Endothelial cell of umbilical vein (primary cell): ENCODE data around the gene LAMTOR4.

ENCODE experiments used
- CTCF ChIP-seq, 2 donors: IDR thresholded peaks; 1 replicate in 1 of 2; 2 replicates in 1 of 2; pipeline ENCODE4 v1.5.1; 2011; ENCODE audit warnings: low read length in 2 of 2, mild to moderate bottlenecking in 2 of 2, moderate library complexity in 2 of 2, control low read depth in 1 of 2, inconsistent platforms in 1 of 2, low read depth in 1 of 2; ENCODE audit not compliant: insufficient read depth in 1 of 2; ENCODE audit errors: extremely low read depth in 1 of 2
- EZH2 ChIP-seq: IDR thresholded peaks from 2 replicates; pipeline ENCODE4 v1.6.1; 2012; ENCODE audit warnings: borderline replicate concordance, low read depth, mild to moderate bottlenecking, moderate library complexity, low read length, inconsistent platforms; ENCODE audit not compliant: severe bottlenecking
- FOS ChIP-seq: IDR thresholded peaks from 2 replicates; pipeline ENCODE4 v1.6.1; 2011; ENCODE audit warnings: mild to moderate bottlenecking, low read length, moderate library complexity, borderline replicate concordance; ENCODE audit not compliant: insufficient read depth
- GATA2 ChIP-seq: IDR thresholded peaks from 2 replicates; pipeline ENCODE4 v1.7.0; 2011; ENCODE audit warnings: low read depth, mild to moderate bottlenecking, moderate library complexity, mixed read lengths, low read length; ENCODE audit not compliant: insufficient read length, insufficient read depth
- JUN ChIP-seq: IDR thresholded peaks from 2 replicates; pipeline ENCODE4 v1.6.1; 2011; ENCODE audit warnings: borderline replicate concordance, low read depth; ENCODE audit not compliant: insufficient read length, insufficient read depth
- MAX ChIP-seq: IDR thresholded peaks from 2 replicates; pipeline ENCODE4 v1.6.1; 2011; ENCODE audit not compliant: insufficient read depth, insufficient read length
- POLR2A ChIP-seq: IDR thresholded peaks from 2 replicates; pipeline ENCODE4 v1.6.1; 2012; ENCODE audit warnings: low read depth, mild to moderate bottlenecking, control low read depth, low read length
- POLR2AphosphoS5 ChIP-seq: IDR thresholded peaks from 2 replicates; pipeline ENCODE4 v1.6.1; 2012; ENCODE audit warnings: low read depth, mild to moderate bottlenecking, control low read depth, low read length, moderate library complexity; ENCODE audit not compliant: insufficient read depth

GRCh38 chr7:100170101-100170897 is 21.6 kb downstream of the LAMTOR4 start:
- TF ChIP-seq CTCF (IDR thresholded peaks at IDR 0.05; ENCODE audit: extremely low read depth in 1 of 2, insufficient read depth in 1 of 2, low read depth in 1 of 2, low read length in 2 of 2) = no peak
- no peak for TF ChIP-seq MAX
- TF ChIP-seq EZH2 = no peak
- TF ChIP-seq POLR2A = no peak
- no peak for TF ChIP-seq JUN
- TF ChIP-seq POLR2AphosphoS5 = no peak
- no peak for TF ChIP-seq GATA2
- TF ChIP-seq FOS = no peak
